GM19239 (cell line): ENCODE data around the gene SLFNL1.

Source experiments
- DNase-seq: peaks from one replicate; pipeline ENCODE4 v3.0.0; 2011; ENCODE audit warnings: low spot score; ENCODE audit not compliant: insufficient read length
- FAIRE-seq: peaks from 2 replicates; lab custom pipeline; 2011; peaks lifted over from hg19 to GRCh38; lab: Jason Lieb, UNC

SLFNL1 gene

GRCh38 chr1:41020654-41021053 lies 871 bp downstream of the SLFNL1 start:
- DNase-seq (no peak), FAIRE-seq (no peak)

GRCh38 chr1:41020109-41020576 lies 1.4 kb downstream of the SLFNL1 start:
- FAIRE-seq (no peak), DNase-seq (no peak)

DNA sequence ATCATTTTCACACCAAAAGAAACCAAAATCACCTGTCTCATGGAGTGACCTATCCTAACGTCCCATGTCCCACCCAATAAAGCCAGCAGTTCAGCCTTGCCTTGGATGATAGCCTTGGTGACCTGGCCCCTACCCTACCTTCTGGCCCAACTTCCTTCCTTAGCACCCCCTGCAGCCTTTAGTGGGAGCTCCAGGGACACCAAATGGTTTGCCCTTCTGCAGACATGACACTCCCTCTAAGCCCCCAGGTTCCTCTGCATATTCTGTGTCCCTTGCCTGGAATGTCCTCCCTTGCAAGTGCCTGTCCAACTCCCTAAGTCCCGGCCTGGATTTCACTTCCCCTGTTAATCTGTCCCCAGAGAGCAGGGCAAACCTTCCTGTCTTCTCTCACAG lies 2.2 kb downstream of the SLFNL1 start:
- FAIRE-seq (no peak), DNase-seq (no peak)

- FAIRE-seq = no peak
- no peak for DNase-seq
Measured at GRCh38 chr1:41018018-41018410, 3.5 kb downstream of the SLFNL1 start.

DNA sequence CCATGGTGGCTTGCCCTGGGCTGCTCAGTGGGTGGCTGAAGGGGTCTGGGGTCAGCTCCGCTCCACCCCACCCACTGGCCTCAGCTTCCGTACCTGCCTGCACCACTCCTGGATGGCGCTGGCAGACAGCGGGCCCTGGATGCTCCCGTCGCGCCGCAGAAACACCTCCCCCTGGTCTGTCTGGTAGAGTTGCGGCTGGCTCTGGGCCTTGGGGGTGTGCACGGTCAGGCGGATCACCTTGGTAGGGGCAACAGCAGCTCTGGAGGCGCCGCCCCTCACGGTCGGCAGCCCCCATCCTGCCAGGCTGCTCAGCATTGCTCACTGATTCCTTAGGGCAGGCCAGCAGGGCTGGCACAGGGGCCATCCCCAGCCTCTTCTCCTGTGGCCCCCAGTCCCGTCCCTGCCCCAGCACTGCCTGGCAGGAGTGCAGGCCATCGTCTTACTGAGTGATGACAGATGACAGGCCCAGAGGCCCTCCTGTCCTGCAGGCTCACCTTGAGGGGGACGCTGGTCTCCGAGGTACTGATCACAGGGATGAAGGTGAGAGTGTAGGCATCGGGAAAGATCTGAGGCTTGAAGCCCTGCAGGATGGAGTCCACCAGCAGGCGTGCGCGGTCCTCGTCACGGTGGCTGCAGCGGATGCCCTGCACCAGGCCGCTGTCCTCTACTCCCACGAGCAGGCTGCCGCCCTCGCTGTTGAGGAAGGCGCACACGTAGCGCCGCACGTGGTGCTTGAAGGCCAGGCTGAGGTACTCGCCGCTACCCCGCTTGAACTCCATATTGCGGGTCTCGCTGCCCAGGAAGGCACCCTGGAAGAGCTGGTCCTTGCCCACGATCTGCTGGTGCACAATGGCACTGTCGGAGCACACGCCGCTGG lies 4.1 kb downstream of the SLFNL1 start:
- no peak for DNase-seq
- FAIRE-seq = no peak

GRCh38 chr1:41015897-41016470 lies 5.5 kb downstream of the SLFNL1 start:
- FAIRE-seq (no peak), DNase-seq (no peak)

DNA sequence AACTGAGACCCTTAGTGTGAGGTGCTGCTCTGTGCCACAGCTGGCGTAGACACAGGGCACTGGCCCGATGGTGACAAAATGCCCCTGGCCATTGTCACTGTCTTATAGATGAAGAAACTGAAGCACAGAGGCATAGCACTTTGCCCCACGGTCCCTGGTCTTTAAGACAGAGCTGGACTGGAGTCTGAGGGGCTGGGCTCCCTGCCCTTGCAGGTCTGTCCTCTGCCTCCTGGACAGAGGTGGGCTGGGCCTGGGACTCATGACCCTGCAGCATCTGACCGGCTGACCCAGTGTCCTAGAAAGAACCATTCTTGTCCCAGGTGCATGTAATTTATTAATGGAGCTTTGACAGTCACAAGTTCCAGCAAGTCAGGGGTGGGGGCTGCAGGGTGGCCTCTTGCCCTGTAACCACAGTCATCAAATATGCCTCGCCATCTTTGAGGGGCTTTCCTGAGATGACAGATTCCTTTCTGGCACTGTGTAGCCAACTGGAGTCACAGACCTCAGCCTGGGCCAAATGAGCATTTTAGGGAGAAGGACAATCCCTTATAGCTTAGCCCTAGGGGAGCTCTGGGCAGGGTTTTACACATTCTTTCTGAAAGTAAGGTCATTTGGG lies 6.1 kb downstream of the SLFNL1 start:
- FAIRE-seq = no peak
- DNase-seq = no peak

DNA sequence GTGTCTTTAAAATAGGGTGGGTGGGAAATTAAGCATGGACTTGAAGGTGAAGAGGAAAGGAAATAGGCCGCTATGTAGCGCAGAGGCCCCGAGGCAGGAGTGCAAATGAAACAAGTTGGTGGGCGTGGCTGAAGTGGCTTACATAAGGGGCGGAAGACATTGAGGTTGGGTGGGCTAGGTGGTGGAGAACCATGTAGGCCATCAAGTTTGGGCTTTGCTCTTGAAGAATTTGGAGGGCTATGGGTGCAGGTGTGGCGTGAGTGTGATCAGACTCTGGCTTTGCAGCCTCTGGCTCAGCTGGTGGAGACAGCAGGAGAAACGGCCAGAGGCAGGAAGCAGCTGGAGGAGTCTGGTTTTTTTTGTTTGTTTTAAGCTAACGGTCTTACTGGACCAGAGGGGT lies 6.7 kb downstream of the SLFNL1 start:
- FAIRE-seq = no peak
- DNase-seq = no peak

- DNase-seq = no peak
- no peak for FAIRE-seq
Measured at GRCh38 chr1:41013796-41014195, 7.7 kb downstream of the SLFNL1 start.

GRCh38 chr1:41013024-41013423 lies 8.5 kb downstream of the SLFNL1 start:
- DNase-seq = no peak
- no peak for FAIRE-seq

- FAIRE-seq (no peak), DNase-seq (no peak)
Measured at GRCh38 chr1:41010345-41010744, 11.2 kb downstream of the SLFNL1 start.

- DNase-seq = no peak
- FAIRE-seq = no peak
Measured at GRCh38 chr1:41009466-41009865, 12.1 kb downstream of the SLFNL1 start.

DNA sequence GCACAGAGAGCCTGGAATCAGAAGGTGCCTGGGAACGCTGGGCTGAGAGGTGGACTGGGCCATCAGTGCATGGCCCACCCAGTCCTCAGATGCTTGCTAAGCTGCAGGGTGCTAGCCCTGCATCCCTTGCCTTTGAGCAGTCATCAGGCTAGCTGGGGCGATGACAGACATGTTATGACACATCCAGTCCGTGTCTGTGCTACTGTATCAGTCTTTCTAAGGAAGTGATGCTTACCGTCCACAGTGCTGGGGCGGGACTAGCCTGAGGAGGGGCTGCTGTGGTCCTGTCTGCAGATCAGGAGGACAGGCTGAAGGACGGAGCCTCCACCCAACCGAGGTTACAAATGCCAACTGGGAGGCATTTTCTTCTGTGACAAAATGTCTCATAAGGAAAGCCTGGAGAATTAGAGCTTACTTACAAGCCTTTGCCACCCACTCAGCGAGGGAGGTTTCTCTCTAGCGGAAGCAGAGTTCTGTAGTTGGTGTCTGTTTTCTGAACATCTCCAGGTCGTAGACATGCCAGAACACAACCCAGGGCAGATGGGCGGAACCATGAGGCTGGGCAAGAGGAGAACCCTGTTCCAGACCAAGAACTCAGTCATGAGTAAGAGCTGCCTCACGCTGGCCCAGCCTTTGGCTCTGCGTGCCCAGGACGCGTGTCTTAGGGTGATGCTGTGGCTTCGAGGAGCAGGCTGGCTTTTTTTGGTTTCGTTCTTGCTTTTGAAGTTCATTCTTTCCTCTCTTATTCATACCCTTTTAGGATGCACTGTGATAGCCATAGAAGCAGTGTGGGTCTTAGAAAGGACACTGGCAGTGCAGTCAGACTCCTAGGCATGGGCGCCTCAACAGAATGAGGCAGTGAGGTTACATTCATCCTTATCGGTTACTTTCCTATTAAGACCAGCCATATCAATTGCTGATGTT lies 14.3 kb downstream of the SLFNL1 start:
- no peak for FAIRE-seq

DNA sequence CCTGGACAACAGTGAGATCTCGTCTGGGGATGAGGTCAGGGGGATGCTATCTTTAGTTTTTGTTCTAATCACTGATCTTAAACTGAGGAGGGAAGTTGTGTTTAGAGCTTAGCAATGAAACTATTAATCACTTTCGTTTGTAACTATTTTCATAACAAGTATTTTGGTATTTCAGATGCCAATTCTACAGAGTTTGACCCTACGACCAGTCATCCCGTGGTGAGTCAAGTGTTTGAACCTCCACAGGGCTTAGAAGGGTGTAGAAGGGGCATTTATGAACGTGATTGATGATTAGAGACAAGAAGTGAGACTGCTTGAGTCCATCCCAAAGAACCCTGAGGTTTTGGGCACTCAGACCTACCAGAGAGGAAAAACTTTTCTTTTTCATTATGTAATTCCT lies 15.6 kb downstream of the SLFNL1 start:
- FAIRE-seq (no peak), DNase-seq (no peak)

More for the DNA sequence above, 14.3 kb downstream of the SLFNL1 start:
- DNase-seq = no peak

GRCh38 chr1:41003640-41004220 lies 17.8 kb downstream of the SLFNL1 start:
- FAIRE-seq (peak; percentile 98), DNase-seq (peak; percentile 83)

GRCh38 chr1:41003127-41003639 lies 18.3 kb downstream of the SLFNL1 start:
- DNase-seq = no peak
- no peak for FAIRE-seq

- FAIRE-seq = no peak
- no peak for DNase-seq
Measured at GRCh38 chr1:40998668-40999067, 22.9 kb downstream of the SLFNL1 start.

- no peak for FAIRE-seq
Measured at GRCh38 chr1:40997096-40997495, 24.4 kb downstream of the SLFNL1 start.

DNA sequence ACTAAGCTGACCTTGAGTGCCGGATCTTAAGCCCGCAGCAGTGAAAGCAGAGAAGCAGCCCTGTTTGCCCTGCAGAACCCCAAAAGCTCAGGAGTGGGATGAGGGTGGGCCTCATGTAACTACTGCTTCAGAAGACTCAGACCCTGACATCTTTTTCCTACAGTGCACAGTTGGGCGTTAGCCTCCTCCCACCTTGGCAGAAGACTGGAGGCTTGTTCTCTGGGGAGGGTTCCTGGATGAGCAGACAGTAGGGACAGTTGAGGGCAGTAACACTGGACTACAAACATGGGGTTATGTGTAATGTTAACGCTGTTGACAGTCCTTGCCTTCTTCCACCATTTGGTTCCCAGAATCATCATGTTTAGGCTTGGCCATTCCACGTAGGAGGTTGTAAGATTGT lies 32.5 kb downstream of the SLFNL1 start:
- DNase-seq (no peak), FAIRE-seq (no peak)

More at GRCh38 chr1:40997096-40997495, 24.4 kb downstream of the SLFNL1 start:
- no peak for DNase-seq

DNA sequence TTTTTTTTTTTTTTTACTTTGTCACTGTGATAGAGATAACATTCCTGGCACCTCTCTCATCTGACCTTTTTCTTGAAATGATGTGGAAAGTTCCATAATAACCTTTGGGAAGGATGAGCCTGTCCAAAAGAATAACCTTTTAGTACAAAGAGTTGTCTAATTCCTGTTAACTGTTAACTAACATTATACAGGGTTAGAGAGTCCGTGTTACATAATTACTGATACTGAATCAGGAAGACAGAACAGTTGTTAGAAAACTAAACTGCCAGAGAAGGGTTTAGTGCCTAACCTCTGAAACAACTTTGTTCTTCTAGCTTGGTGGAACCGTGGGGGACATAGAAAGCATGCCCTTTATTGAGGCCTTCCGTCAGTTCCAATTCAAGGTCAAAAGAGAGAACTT lies 33.2 kb downstream of the SLFNL1 start:
- no peak for FAIRE-seq
- DNase-seq = no peak
